ENCODE results near the gene SOAT2. TPM values are rescaled to one million over a fixed set of nuclear protein-coding genes. Genes with fewer than 3 reads are reported as not detected.
A peak's percentile ranks its signal among the peaks of the same experiment; 100 is the strongest.

The SOAT2 gene
- total RNA-seq, 2 donors from 2014 or later = 0.12 TPM; not detected in 1

GRCh38 chr12:53172352-53172751 is 69.1 kb downstream of the SOAT2 start:
- H3K4me3 ChIP-seq = no peak overlapping the region
- intact Hi-C loops (cut with DNase I) = no loop called here
- no peaks in the 10 kb centered on the region for H3K9me3 ChIP-seq
- no peak overlapping the region for H3K9ac ChIP-seq (ENCODE audit: low read depth in 2 of 2, low read length in 2 of 2)
- H3K36me3 ChIP-seq = no peaks in the 10 kb centered on the region
- DNase-seq = peak; percentile 5
- no peaks in the 10 kb centered on the region for H3K27me3 ChIP-seq
- peaks cover 5% of the 10 kb centered on the region for H3K4me1 ChIP-seq
- H3K27ac ChIP-seq = no peak overlapping the region
- no peak for TF ChIP-seq CTCF (IDR thresholded peaks at IDR 0.05)

- no peak for DNase-seq
- Histone ChIP-seq H3K9me3 (no peaks in the 10 kb centered on the region), H3K4me3 (no peak overlapping the region), H3K4me1 (peaks cover 5% of the 10 kb centered on the region), H3K36me3 (no peaks in the 10 kb centered on the region), H3K9ac (ENCODE audit: low read depth in 2 of 2, low read length in 2 of 2) (no peak overlapping the region), H3K27me3 (no peaks in the 10 kb centered on the region), H3K27ac (no peak overlapping the region)
- intact Hi-C loops (cut with DNase I) = no loop called here
- no peak for TF ChIP-seq CTCF (IDR thresholded peaks at IDR 0.05)
Observed at GRCh38 chr12:53173085-53173715, 69.9 kb downstream of the SOAT2 start.

Small RNA genes within 50 kb of the gene (microRNA-seq; reads per million reads assigned to microRNA genes)
- not detected for gene MIR6757

Other genes starting within 250 kb of the SOAT2 start
- 1,000 to 10,000 TPM; 4,207 to 4,597 TPM for gene KRT8, start 198.4 kb upstream of the SOAT2 start, total RNA-seq
- gene KRT18, start 154.4 kb upstream of the SOAT2 start, total RNA-seq = 1,000 to 10,000 TPM; 1,068 to 1,487 TPM
- 100 to 1,000 TPM; 398 to 455 TPM for gene EIF4B, start 97.0 kb upstream of the SOAT2 start, total RNA-seq
- 10 to 100 TPM; 26.0 to 27.1 TPM for gene TNS2, start 53.4 kb upstream of the SOAT2 start, total RNA-seq
- gene SPRYD3, start 24.1 kb upstream of the SOAT2 start, total RNA-seq = 10 to 100 TPM; 32.5 to 35.0 TPM
- 10 to 100 TPM in 1 of 2 donors, 1 to 10 TPM in 1; 7.2 to 14.6 TPM for gene IGFBP6, start 5.8 kb upstream of the SOAT2 start, total RNA-seq
- 10 to 100 TPM; 27.5 to 32.3 TPM for gene ZNF740, start 77.2 kb downstream of the SOAT2 start, total RNA-seq
- 10 to 100 TPM in 1 of 2 donors, 1 to 10 TPM in 1; 9.1 to 20.4 TPM for gene CSAD, start 77.4 kb downstream of the SOAT2 start, total RNA-seq
- 1 to 10 TPM; 5.3 to 8.8 TPM for gene ITGB7, start 103.8 kb downstream of the SOAT2 start, total RNA-seq
- gene RARG, start 128.7 kb downstream of the SOAT2 start, total RNA-seq = 10 to 100 TPM; 11.4 to 21.5 TPM
- 10 to 100 TPM in 1 of 2 donors, 1 to 10 TPM in 1; 9.6 to 34.6 TPM for gene ESPL1, start 164.8 kb downstream of the SOAT2 start, total RNA-seq
- gene PFDN5, start 192.1 kb downstream of the SOAT2 start, total RNA-seq = 100 to 1,000 TPM; 247 to 305 TPM
- gene MYG1, start 196.2 kb downstream of the SOAT2 start, total RNA-seq = 10 to 100 TPM; 37.4 to 60.6 TPM
- gene AAAS, start 218.1 kb downstream of the SOAT2 start, total RNA-seq = 10 to 100 TPM; 36.4 to 61.4 TPM
- not detected for gene SP7, start 232.9 kb downstream of the SOAT2 start, total RNA-seq